ENCODE measurements around the gene TAGAP. TPM values are rescaled to one million over a fixed set of nuclear protein-coding genes. Genes with fewer than 3 reads are reported as not detected.

The TAGAP gene
- total and polyA plus RNA-seq, 2 of the 8 experiments (the other 6 are each of a cell fraction or from before 2014, with no cell fraction given): not detected

GRCh38 chr6:158991017-158991723, 53.6 kb downstream of the TAGAP start:
- H3K79me2 ChIP-seq (ENCODE audit: control insufficient read depth in 1 of 2, insufficient read depth in 2 of 2, low read length in 2 of 2): no peaks in the 10 kb centered on the region
- H2BK20ac ChIP-seq (ENCODE audit: low read length): no peak overlapping the region
- H2BK120ac ChIP-seq (replicated peaks; ENCODE audit: low read depth, low read length): no peak overlapping the region
- H2BK12ac ChIP-seq (ENCODE audit: low read depth, low read length): no peak overlapping the region
- no peaks in the 10 kb centered on the region for H3K27me3 ChIP-seq (replicated peaks in 1 of 4; ENCODE audit: control insufficient read depth in 3 of 4, extremely low read depth in 1 of 4, insufficient read depth in 3 of 4, low read length in 3 of 4)
- H4K8ac ChIP-seq (ENCODE audit: extremely low read depth, insufficient read depth, low read length): no peak overlapping the region
- H3K4me2 ChIP-seq (ENCODE audit: insufficient read depth in 1 of 2, low read depth in 2 of 2, low read length in 2 of 2): no peak overlapping the region
- no peak overlapping the region for H3K14ac ChIP-seq (ENCODE audit: insufficient read length)
- ChIA-PET CTCF (ENCODE audit: partially characterized antibody) (interaction anchor here (0.7 to 1.9 kb wide), 7 partner anchors 12 to 503 kb away, joined by 3 to 5 read pairs (median 4); no protein-coding TSS in a partner anchor), POLR2A (ENCODE audit: partially characterized antibody) (interaction anchor here (1.0 to 1.4 kb wide), 2 partner anchors 9 to 17 kb away, joined by 3 to 5 read pairs; partner anchors contain the start of gene RSPH3)
- WGBS, 2 experiments (ENCODE audit: extremely low coverage in 1 of 2, insufficient coverage in 1 of 2, insufficient read length in 1 of 2, insufficient replicate concordance in 2 of 2, low coverage in 1 of 2, low lambda C conversion rate in 2 of 2, missing lambda C conversion rate in 1 of 2): 96% methylated on average over 2 of the region's 2 CpGs; no CpG with 5 or more reads in 1 of the 2 experiments
- DNase-seq (ENCODE audit: low read depth in 1 of 2, low spot score in 2 of 2) (no peak), FAIRE-seq (no peak)
- no peaks in the 10 kb centered on the region for H3K9me3 ChIP-seq (ENCODE audit: insufficient read depth in 2 of 2, low read depth in 1 of 2, low read length in 1 of 2)
- no peak overlapping the region for H4K5ac ChIP-seq (ENCODE audit: insufficient read length, low read depth, low read length)
- H3K23ac ChIP-seq (ENCODE audit: insufficient read length): no peak overlapping the region
- no peak overlapping the region for H2AFZ ChIP-seq (ENCODE audit: low read length)
- H3K36me3 ChIP-seq (ENCODE audit: control insufficient read depth in 2 of 4, insufficient read depth in 4 of 4, low read length in 3 of 4): no peaks in the 10 kb centered on the region
- H4K91ac ChIP-seq (replicated peaks; ENCODE audit: insufficient read length, low read length): no peak overlapping the region
- no peak overlapping the region for H2BK5ac ChIP-seq (ENCODE audit: low read depth, low read length)
- no peak overlapping the region for H2AK5ac ChIP-seq (ENCODE audit: low read depth, low read length)
- H3K9ac ChIP-seq (replicated peaks in 1 of 4; ENCODE audit: extremely low read depth in 1 of 4, low read depth in 3 of 4, low read length in 3 of 4): no peak overlapping the region
- H2BK15ac ChIP-seq (ENCODE audit: low read length): no peak overlapping the region
- no peaks in the 10 kb centered on the region for H4K20me1 ChIP-seq (replicated peaks in 1 of 2; ENCODE audit: control insufficient read depth in 1 of 2, insufficient read depth in 2 of 2, low read length in 2 of 2)
- H3K4me3 ChIP-seq (ENCODE audit: extremely low read depth in 1 of 4, insufficient read depth in 2 of 4, low read depth in 3 of 4, low read length in 4 of 4): no peak overlapping the region
- H3K56ac ChIP-seq (replicated peaks; ENCODE audit: insufficient read length, low read depth, low read length): no peak overlapping the region
- no peak overlapping the region for H3K27ac ChIP-seq (ENCODE audit: low read depth, low read length)
- H3K4ac ChIP-seq (replicated peaks; ENCODE audit: insufficient read length, low read depth, low read length): no peak overlapping the region
- H3K4me1 ChIP-seq (replicated peaks in 1 of 4; ENCODE audit: control insufficient read depth in 3 of 4, insufficient read depth in 4 of 4, low read length in 3 of 4): no peaks in the 10 kb centered on the region
- no peaks in the 10 kb centered on the region for H3K23me2 ChIP-seq (ENCODE audit: low read depth, low read length)
- H3K79me1 ChIP-seq (ENCODE audit: low read depth, low read length): no peaks in the 10 kb centered on the region
- H3K18ac ChIP-seq (ENCODE audit: extremely low read depth, low read length): no peak overlapping the region
- no peak for TF ChIP-seq RNF2 (IDR thresholded peaks at IDR 0.05; ENCODE audit: borderline replicate concordance, low read depth, low read length, missing control alignments, poor library complexity, severe bottlenecking)
- no peak for TF ChIP-seq TAF7 (optimal IDR thresholded peaks at IDR 0.05; ENCODE audit: borderline replicate concordance, low read depth, low read length)
- TF ChIP-seq RAD21 (IDR thresholded peaks at IDR 0.05 in 1 of 2, conservative IDR thresholded peaks at IDR 0.05 in 1 of 2; ENCODE audit: low read depth in 2 of 2, low read length in 2 of 2): peak; percentile 22 to 49; a peak in 3 of 4 replicates
- no peak for TF ChIP-seq JUN (IDR thresholded peaks at IDR 0.05; ENCODE audit: low read depth, low read length)
- TF ChIP-seq YY1 (IDR thresholded peaks at IDR 0.05; ENCODE audit: low read depth, low read length): no peak
- TF ChIP-seq BRCA1 (IDR thresholded peaks at IDR 0.05; ENCODE audit: low read depth, low read length): no peak
- TF ChIP-seq CTCF (IDR thresholded peaks at IDR 0.05; ENCODE audit: control extremely low read depth in 1 of 3, insufficient read depth in 1 of 3, low read depth in 1 of 3, low read length in 3 of 3): peak; percentile 43 to 85 (median 46)
- TF ChIP-seq POLR2AphosphoS5 (IDR thresholded peaks at IDR 0.05; ENCODE audit: low read depth, low read length): no peak
- no peak for TF ChIP-seq SP4 (IDR thresholded peaks at IDR 0.05; ENCODE audit: low read length)
- no peak for TF ChIP-seq ZNF274 (IDR thresholded peaks at IDR 0.05; ENCODE audit: borderline replicate concordance, extremely low read depth, low read length)
